GM21381 (cell line): ENCODE measurements around the gene ZNF414.

Experiments used
- ATAC-seq: cut with Tn5 transposase; IDR thresholded peaks from one replicate; pipeline ENCODE4 v1.9.1; 2021; ENCODE audit warnings: mild to moderate bottlenecking, moderate library complexity; ENCODE audit not compliant: unreplicated experiment

ZNF414 gene

GRCh38 chr19:8468761-8469373, 45.1 kb downstream of the ZNF414 start:
- no peak for ATAC-seq

- ATAC-seq = no peak
Measured at GRCh38 chr19:8468124-8468523, 45.8 kb downstream of the ZNF414 start.

GRCh38 chr19:8466018-8466417, 47.9 kb downstream of the ZNF414 start:
- ATAC-seq = no peak

- no peak for ATAC-seq
Measured at GRCh38 chr19:8463365-8463764, 50.6 kb downstream of the ZNF414 start.

- ATAC-seq = no peak
Measured at GRCh38 chr19:8462571-8462970, 51.4 kb downstream of the ZNF414 start.

GRCh38 chr19:8461891-8462290, 52.1 kb downstream of the ZNF414 start:
- ATAC-seq = no peak

- ATAC-seq = no peak
Measured at GRCh38 chr19:8461376-8461775, 52.6 kb downstream of the ZNF414 start.

GRCh38 chr19:8460516-8461298, 53.3 kb downstream of the ZNF414 start:
- no peak for ATAC-seq
